ENCODE results near the gene GPS2. TPM values are rescaled to one million over a fixed set of nuclear protein-coding genes. Genes with fewer than 3 reads are reported as not detected.

GPS2 gene
- total and polyA plus RNA-seq, 2 experiments from 2014 or later: 34.5 to 103 TPM

DNA sequence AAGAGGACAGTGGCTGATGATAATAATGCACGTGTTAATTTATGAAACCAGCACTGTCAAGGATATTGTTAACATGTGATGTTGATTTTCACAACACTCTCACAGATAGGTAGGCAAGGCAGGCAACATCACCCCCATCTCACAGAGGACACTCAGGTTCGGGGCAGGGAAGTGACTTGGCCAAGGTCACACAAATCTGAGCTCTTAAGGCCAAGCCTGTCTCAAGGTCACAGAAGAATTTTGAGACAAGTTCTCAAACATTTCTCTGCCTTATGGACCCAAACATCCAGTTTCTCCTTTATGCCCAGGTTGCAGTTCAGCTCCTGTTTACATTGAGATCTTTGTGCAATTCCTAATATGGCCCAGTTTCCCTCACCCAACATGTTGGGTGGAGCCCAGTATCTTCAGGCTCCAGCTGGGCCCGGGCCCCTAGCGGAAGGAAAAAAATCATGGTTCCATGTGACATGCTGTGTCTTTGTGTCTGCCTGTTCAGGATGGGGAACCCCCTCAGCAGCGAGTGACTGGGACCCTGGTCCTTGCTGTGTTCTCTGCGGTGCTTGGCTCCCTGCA, 32.3 kb downstream of the GPS2 start:
- H3K4me2 ChIP-seq: peak overlapping the region; percentile 86
- no peak overlapping the region for H2AFZ ChIP-seq
- no peak for DNase-seq (ENCODE audit: low spot score)
- H3K79me2 ChIP-seq: no peaks in the 10 kb centered on the region
- H3K36me3 ChIP-seq (replicated peaks; ENCODE audit: insufficient read depth, low read depth): no peaks in the 10 kb centered on the region
- WGBS (ENCODE audit: low lambda C conversion rate, missing lambda C conversion rate): 71% methylated on average over 6 of the region's 6 CpGs
- no peaks in the 10 kb centered on the region for H3K9me2 ChIP-seq (replicated peaks; ENCODE audit: insufficient read depth)
- H4K20me1 ChIP-seq (ENCODE audit: insufficient read depth, poor library complexity, severe bottlenecking): no peaks in the 10 kb centered on the region
- peaks cover 13% of the 10 kb centered on the region for H3K4me1 ChIP-seq (ENCODE audit: insufficient read depth)
- TF ChIP-seq, protein P1, sequence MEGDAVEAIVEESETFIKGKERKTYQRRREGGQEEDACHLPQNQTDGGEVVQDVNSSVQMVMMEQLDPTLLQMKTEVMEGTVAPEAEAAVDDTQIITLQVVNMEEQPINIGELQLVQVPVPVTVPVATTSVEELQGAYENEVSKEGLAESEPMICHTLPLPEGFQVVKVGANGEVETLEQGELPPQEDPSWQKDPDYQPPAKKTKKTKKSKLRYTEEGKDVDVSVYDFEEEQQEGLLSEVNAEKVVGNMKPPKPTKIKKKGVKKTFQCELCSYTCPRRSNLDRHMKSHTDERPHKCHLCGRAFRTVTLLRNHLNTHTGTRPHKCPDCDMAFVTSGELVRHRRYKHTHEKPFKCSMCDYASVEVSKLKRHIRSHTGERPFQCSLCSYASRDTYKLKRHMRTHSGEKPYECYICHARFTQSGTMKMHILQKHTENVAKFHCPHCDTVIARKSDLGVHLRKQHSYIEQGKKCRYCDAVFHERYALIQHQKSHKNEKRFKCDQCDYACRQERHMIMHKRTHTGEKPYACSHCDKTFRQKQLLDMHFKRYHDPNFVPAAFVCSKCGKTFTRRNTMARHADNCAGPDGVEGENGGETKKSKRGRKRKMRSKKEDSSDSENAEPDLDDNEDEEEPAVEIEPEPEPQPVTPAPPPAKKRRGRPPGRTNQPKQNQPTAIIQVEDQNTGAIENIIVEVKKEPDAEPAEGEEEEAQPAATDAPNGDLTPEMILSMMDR (IDR thresholded peaks at IDR 0.05; ENCODE audit: poor library complexity): no peak
- TF ChIP-seq EZH2phosphoT487 (IDR thresholded peaks at IDR 0.05; ENCODE audit: low read depth, severe bottlenecking, unreplicated experiment): no peak
- no peak for TF ChIP-seq EZH2 (IDR thresholded peaks at IDR 0.05; ENCODE audit: borderline replicate concordance)
- H3K27me3 ChIP-seq: peaks cover 4% of the 10 kb centered on the region
- no peak overlapping the region for H3K4me3 ChIP-seq
- H3K9me3 ChIP-seq (ENCODE audit: low read depth): no peaks in the 10 kb centered on the region
- H3K27ac ChIP-seq: no peak overlapping the region

DNA sequence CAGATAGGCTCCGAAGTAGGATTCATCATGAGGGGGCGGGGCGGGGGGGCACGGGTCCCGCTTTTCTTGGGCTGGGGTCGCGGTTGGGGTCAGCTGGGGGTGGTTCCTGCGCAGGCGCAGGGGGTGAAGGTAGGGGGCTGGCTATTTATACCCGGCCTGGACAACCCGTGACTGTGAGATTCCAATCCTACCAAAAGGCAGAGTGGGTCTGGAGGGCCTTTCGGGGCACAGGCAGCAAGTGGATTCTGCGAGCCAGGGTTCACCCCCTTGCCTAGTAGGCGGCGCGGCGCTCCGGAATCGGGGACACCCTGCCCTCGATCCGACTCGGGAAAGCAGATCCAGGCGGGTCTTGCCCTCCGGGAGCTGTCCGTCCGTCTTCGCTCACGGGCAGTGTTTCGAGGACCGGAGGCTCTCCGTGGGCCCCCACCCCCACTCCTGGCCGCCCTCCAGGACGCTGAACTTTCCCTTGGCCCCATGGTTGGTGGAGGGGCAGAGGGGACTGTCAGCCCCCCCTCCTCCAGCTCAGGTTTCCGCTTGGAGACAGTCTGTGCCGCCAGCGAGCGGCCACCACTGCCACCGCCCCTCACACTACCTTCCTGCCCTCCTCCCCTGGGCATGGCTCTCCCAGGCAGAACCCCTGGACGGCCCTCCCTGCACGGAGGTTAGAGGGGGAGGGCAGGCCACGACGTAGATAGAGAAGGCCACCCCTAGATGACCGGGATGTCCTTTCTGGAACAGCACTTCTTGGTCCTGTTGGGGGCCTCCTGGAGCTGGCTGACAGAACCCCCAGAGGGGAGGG, 33.0 kb downstream of the GPS2 start:
- 3% methylated on average over 25 of the region's 43 CpGs for WGBS (ENCODE audit: low lambda C conversion rate, missing lambda C conversion rate)

DNA sequence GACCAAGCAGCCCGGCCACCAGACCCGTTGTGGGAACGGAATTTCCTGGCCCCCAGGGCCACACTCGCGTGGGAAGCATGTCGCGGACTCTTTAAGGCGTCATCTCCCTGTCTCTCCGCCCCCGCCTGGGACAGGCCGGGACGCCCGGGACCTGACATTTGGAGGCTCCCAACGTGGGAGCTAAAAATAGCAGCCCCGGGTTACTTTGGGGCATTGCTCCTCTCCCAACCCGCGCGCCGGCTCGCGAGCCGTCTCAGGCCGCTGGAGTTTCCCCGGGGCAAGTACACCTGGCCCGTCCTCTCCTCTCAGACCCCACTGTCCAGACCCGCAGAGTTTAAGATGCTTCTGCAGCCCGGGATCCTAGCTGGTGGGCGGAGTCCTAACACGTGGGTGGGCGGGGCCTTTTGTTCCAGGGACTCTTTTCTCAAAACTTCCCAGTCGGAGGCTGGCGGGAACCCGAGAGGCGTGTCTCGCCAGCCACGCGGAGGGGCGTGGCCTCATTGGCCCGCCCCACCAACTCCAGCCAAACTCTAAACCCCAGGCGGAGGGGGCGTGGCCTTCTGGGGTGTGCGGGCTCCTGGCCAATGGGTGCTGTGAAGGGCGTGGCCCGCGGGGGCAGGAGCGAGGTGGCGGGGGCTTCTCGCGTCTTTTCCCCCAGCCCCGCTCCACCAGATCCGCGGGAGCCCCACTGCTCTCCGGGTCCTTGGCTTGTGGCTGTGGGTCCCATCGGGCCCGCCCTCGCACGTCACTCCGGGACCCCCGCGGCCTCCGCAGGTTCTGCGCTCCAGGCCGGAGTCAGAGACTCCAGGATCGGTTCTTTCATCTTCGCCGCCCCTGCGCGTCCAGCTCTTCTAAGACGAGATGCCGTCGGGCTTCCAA, 33.8 kb downstream of the GPS2 start, which contains the start of gene SLC2A4:
TSS of gene SLC2A4 (plus strand) at position 645 of the 879 bp plus-strand sequence. CDS start at position 862, 217 bp downstream.
- TF ChIP-seq EZH2phosphoT487 (IDR thresholded peaks at IDR 0.05; ENCODE audit: low read depth, severe bottlenecking, unreplicated experiment) (no peak), EZH2 (IDR thresholded peaks at IDR 0.05; ENCODE audit: borderline replicate concordance) (no peak)
- TF ChIP-seq, protein P1 (IDR thresholded peaks at IDR 0.05; ENCODE audit: poor library complexity): no peak
- Histone ChIP-seq H3K9me2 (replicated peaks; ENCODE audit: insufficient read depth) (no peaks in the 10 kb centered on the region), H4K20me1 (ENCODE audit: insufficient read depth, poor library complexity, severe bottlenecking) (no peaks in the 10 kb centered on the region), H3K27me3 (peaks cover 4% of the 10 kb centered on the region), H3K4me2 (peak within 1 kb of the TSS; percentile 86), H3K36me3 (replicated peaks; ENCODE audit: insufficient read depth, low read depth) (no peaks in the 10 kb centered on the region), H3K9me3 (ENCODE audit: low read depth) (no peaks in the 10 kb centered on the region), H3K79me2 (no peaks in the 10 kb centered on the region), H3K27ac (peak within 1 kb of the TSS; percentile 24), H3K4me3 (peak within 1 kb of the TSS; percentile 30), H2AFZ (no peak within 1 kb of the TSS), H3K4me1 (ENCODE audit: insufficient read depth) (peaks cover 13% of the 10 kb centered on the region)
- WGBS (ENCODE audit: low lambda C conversion rate, missing lambda C conversion rate): under 1% methylated on average over 61 of the region's 71 CpGs
- peak; percentile 98 for DNase-seq (ENCODE audit: low spot score)

More for the DNA sequence above, 33.0 kb downstream of the GPS2 start:
- Histone ChIP-seq H3K36me3 (replicated peaks; ENCODE audit: insufficient read depth, low read depth) (no peaks in the 10 kb centered on the region), H2AFZ (no peak overlapping the region), H3K27me3 (peaks cover 4% of the 10 kb centered on the region), H3K4me1 (ENCODE audit: insufficient read depth) (peaks cover 13% of the 10 kb centered on the region), H3K4me2 (peak overlapping the region; percentile 86), H3K4me3 (peak overlapping the region; percentile 30), H3K79me2 (no peaks in the 10 kb centered on the region), H3K9me3 (ENCODE audit: low read depth) (no peaks in the 10 kb centered on the region), H3K9me2 (replicated peaks; ENCODE audit: insufficient read depth) (no peaks in the 10 kb centered on the region), H4K20me1 (ENCODE audit: insufficient read depth, poor library complexity, severe bottlenecking) (no peaks in the 10 kb centered on the region), H3K27ac (no peak overlapping the region)
- peak; percentile 47 for DNase-seq (ENCODE audit: low spot score)
- TF ChIP-seq EZH2phosphoT487 (IDR thresholded peaks at IDR 0.05; ENCODE audit: low read depth, severe bottlenecking, unreplicated experiment) (no peak), EZH2 (IDR thresholded peaks at IDR 0.05; ENCODE audit: borderline replicate concordance) (no peak)
- TF ChIP-seq, protein P1 (IDR thresholded peaks at IDR 0.05; ENCODE audit: poor library complexity): no peak

Measured in hepatocyte (in vitro differentiated cells).